HG03159 (cell line): ENCODE results near the gene AOC2.
A peak's percentile ranks its signal among the peaks of the same experiment; 100 is the strongest.
"Not testable (repeated sequence)": the region's sequence is repeated elsewhere in the genome, so short reads cannot be mapped to it uniquely, and the experiment has no call there.

Experiments
- ATAC-seq: cut with Tn5 transposase; IDR thresholded peaks from one replicate; pipeline ENCODE4 v1.9.1; 2021; ENCODE audit warnings: mild to moderate bottlenecking, moderate library complexity; ENCODE audit not compliant: unreplicated experiment

Gene AOC2

GRCh38 chr17:42830971-42831370, 13.4 kb upstream of the AOC2 start:
- no peak for ATAC-seq

DNA sequence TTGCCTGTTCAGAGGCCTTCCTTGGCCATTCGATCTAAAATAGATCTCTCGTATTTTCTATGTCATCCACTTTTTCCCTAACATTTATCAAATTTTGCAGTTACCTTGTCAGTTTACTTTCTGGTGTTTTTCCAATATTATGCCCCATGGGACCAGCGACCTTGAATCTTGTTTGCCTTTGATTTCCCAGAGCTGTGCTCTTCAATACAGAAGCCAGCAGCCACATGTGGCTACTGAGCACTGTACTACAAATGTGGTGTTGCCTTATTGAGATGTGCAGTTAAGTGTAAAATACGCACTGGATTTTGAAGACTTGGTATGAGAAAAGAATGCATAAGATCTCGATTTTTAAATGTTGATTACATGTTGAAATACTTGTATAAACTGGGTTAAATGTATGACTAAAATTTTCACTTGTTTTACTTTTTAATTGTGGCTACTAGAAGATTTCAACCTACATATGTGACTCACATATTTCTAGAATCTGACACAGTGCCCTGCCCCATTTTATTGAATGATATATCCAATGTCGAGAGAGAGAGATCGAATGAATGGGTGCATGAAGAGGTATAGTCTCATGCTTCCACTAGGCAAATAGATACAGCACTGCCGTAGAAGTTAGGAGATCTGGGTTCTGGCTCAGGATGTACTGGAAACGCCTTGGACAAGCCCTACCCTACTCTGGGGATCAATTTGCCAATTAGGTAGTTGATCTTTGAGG, 12.0 kb upstream of the AOC2 start:
- ATAC-seq = no peak

GRCh38 chr17:42832934-42833766, 11.2 kb upstream of the AOC2 start, which contains the start of gene PSME3:
PSME3 (plus strand) TSS chr17:42833397; CDS start chr17:42833632, 235 bp downstream.
- ATAC-seq = peak; percentile 78

GRCh38 chr17:42833767-42834422, 10.5 kb upstream of the AOC2 start:
- peak; percentile 7 for ATAC-seq

GRCh38 chr17:42835732-42836131, 8.6 kb upstream of the AOC2 start:
- ATAC-seq = no peak

- no peak for ATAC-seq
Observed at GRCh38 chr17:42841975-42842685, 2.2 kb upstream of the AOC2 start.

DNA sequence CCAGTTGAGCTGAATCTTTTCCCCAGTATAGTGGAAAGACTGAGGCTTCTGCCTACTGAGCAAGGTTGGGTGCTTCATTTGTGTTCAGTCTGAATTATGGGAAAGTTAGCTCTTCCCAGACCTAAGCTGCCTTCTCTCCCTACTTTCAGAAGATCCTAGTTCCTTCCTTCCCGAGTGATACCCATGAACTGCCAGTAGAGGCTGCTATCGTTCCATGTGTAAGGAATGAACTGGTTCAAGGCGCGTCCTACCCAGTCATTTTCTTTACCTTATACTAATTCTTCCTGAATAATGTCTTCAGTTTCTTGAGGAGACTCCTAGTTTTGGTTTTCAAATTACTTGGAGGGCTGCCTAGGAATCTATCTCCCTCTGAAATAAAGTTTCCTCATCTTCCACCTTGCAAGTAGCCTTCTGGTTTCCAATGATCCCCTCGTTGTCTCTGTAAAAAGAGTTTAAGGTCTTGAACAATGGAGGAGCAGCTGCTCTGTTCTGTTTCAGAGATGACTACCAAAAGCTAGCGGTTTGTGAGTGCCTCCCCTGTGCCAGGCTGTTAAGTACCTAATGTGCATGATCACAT, 934 bp upstream of the AOC2 start:
- no peak for ATAC-seq

DNA sequence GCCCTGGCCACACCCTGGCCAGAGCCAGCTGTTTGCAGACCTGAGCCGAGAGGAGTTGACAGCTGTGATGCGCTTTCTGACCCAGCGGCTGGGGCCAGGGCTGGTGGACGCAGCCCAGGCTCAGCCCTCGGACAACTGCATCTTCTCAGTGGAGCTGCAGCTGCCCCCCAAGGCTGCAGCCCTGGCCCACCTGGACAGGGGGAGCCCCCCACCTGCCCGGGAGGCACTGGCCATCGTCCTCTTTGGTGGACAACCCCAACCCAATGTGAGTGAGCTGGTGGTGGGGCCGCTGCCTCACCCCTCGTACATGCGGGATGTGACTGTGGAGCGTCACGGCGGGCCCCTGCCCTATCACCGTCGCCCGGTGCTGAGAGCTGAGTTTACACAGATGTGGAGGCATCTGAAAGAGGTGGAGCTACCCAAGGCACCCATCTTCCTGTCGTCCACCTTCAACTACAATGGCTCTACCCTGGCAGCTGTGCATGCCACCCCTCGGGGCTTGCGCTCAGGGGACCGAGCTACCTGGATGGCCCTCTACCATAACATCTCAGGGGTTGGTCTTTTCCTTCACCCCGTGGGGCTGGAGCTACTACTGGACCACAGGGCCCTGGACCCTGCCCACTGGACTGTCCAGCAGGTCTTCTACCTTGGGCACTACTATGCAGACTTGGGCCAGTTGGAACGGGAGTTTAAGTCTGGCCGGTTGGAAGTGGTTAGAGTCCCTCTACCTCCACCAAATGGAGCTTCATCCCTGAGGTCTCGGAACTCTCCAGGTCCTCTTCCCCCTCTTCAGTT, 578 bp downstream of the AOC2 start:
- ATAC-seq = no peak

- ATAC-seq = no peak
Observed at GRCh38 chr17:42845556-42845917, 1.2 kb downstream of the AOC2 start.

GRCh38 chr17:42845918-42846593, 1.7 kb downstream of the AOC2 start:
- no peak for ATAC-seq

- ATAC-seq = no peak
Observed at GRCh38 chr17:42846594-42847280, 2.4 kb downstream of the AOC2 start.

- ATAC-seq = no peak
Observed at GRCh38 chr17:42848093-42848492, 3.7 kb downstream of the AOC2 start.

DNA sequence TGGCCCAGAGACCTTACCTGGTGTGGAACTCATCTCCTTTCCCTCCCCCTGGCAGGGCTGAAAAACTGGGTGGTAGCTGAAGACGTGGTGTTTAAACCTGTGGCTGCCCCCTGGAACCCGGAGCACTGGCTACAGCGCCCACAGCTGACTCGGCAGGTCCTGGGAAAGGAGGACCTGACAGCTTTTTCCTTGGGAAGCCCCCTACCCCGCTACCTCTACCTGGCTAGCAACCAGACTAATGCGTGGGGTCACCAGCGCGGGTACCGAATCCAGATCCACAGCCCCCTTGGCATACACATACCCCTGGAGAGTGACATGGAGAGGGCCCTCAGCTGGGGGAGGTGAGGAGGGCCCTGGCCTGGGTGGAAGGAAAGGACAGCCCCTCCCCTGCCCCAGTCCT, 4.7 kb downstream of the AOC2 start:
- ATAC-seq = no peak

- ATAC-seq = no peak
Observed at GRCh38 chr17:42849451-42850181, 5.2 kb downstream of the AOC2 start.

- ATAC-seq = no peak
Observed at GRCh38 chr17:42850954-42851353, 6.6 kb downstream of the AOC2 start, which contains the start of gene AOC3. AOC3 (plus strand) TSS chr17:42851199; CDS start chr17:42851344, 145 bp downstream.

DNA sequence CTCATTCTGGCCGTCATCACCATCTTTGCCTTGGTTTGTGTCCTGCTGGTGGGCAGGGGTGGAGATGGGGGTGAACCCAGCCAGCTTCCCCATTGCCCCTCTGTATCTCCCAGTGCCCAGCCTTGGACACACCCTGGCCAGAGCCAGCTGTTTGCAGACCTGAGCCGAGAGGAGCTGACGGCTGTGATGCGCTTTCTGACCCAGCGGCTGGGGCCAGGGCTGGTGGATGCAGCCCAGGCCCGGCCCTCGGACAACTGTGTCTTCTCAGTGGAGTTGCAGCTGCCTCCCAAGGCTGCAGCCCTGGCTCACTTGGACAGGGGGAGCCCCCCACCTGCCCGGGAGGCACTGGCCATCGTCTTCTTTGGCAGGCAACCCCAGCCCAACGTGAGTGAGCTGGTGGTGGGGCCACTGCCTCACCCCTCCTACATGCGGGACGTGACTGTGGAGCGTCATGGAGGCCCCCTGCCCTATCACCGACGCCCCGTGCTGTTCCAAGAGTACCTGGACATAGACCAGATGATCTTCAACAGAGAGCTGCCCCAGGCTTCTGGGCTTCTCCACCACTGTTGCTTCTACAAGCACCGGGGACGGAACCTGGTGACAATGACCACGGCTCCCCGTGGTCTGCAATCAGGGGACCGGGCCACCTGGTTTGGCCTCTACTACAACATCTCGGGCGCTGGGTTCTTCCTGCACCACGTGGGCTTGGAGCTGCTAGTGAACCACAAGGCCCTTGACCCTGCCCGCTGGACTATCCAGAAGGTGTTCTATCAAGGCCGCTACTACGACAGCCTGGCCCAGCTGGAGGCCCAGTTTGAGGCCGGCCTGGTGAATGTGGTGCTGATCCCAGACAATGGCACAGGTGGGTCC, 7.2 kb downstream of the AOC2 start:
- ATAC-seq = not testable (repeated sequence)

GRCh38 chr17:42852351-42852750, 8.0 kb downstream of the AOC2 start:
- no peak for ATAC-seq
